K562 (cell line): ENCODE results near the gene RPTOR. TPM values are rescaled to one million over a fixed set of nuclear protein-coding genes. Genes with fewer than 3 reads are reported as not detected.

Experiments
- FOSL1 ChIP-seq: fragments of 200-800 bp; sonication (Bioruptor generic); conservative IDR thresholded peaks from 2 replicates; pipeline ENCODE4 v1.6.1; 2016; ENCODE audit warnings: missing genetic modification characterization, missing compliant biosample characterization
- KLF16 ChIP-seq: IDR thresholded peaks from 2 replicates; pipeline ENCODE4 v1.6.1; 2016; ENCODE audit warnings: antibody characterized with exemption
- MBD1 ChIP-seq: fragments of 250-450 bp; sonication (Bioruptor Pico); IDR thresholded peaks from 2 replicates; pipeline ENCODE4 v1.8.0; 2022; ENCODE audit warnings: inconsistent platforms
- NFE2 ChIP-seq: IDR thresholded peaks from 2 replicates; pipeline ENCODE4 v1.6.1; 2014; ENCODE audit warnings: antibody characterized with exemption, low read depth
- RBFOX2 ChIP-seq: fragments of 200-400 bp; formaldehyde crosslinking; IDR thresholded peaks from 2 replicates; pipeline ENCODE4 v1.6.1; 2017; ENCODE audit warnings: low read depth, mild to moderate bottlenecking, low read length, moderate library complexity
- RFX1 ChIP-seq: fragments of 450-650 bp; IDR thresholded peaks from 2 replicates; pipeline ENCODE4 v1.6.1; 2016; ENCODE audit warnings: mild to moderate bottlenecking, moderate library complexity
- SMC3 ChIP-seq: conservative IDR thresholded peaks from 2 replicates; pipeline ENCODE4 v1.6.1; 2011; ENCODE audit warnings: low read depth, low read length, improper control_type of control experiment; ENCODE audit not compliant: insufficient read depth
- polyA plus RNA-seq, 8 experiments: library from polyadenylated mRNA; depleted of rRNA in 4 of 8; stranded (reverse) in 5 of 8; unstranded in 3 of 8; fragments of >200 nt; fragmentation: Nextera tagmentation in 2 of 8; fragmentation: Illumina TruSeq in 1 of 8; extraction: Ambion mirVana in 2 of 8; extraction: Trizol in 1 of 8; gene quantifications; 2 replicates each; pipeline versions ENCODE4 v1.2.1 to v1.2.3, GENCODE V29; 2011 to 2014; ENCODE audit warnings: inconsistent platforms in 1 of 8, missing spikeins in 1 of 8
- total RNA-seq, 7 experiments: library from RNA; depleted of rRNA in 6 of 7; stranded (reverse); fragments of >200 nt in 6 of 7; fragmentation: Illumina TruSeq in 2 of 7; extraction: Trizol in 2 of 7; gene quantifications; 2 replicates each; pipeline versions ENCODE4 v1.2.1 to v1.2.3, GENCODE V29; 2011 to 2021; ENCODE audit warnings: low replicate concordance in 1 of 7
- TF ChIP-seq, protein P1 (sequence below), 2 experiments: fragments of 450-650 bp in 1 of 2; sonication (generic) in 1 of 2; formaldehyde crosslinking in 1 of 2; IDR thresholded peaks in 1 of 2; conservative IDR thresholded peaks in 1 of 2; 2 replicates each; pipeline versions ENCODE4 v1.6.1 to v1.8.1; 2016 to 2023; ENCODE audit warnings: mild to moderate bottlenecking in 2 of 2, moderate library complexity in 2 of 2, inconsistent platforms in 1 of 2, missing genetic modification reagents in 1 of 2

RPTOR gene
- total and polyA plus RNA-seq, 9 of the 15 experiments (the other 6 are each of a cell fraction or from before 2014, with no cell fraction given) = 0.24 to 54.1 (median 10.2) TPM

GRCh38 chr17:80689129-80689619 lies 144.5 kb downstream of the RPTOR start (continued):
- TF ChIP-seq MBD1 (CRISPR knock-in tag) (no peak), NFE2 (peak; percentile 78), FOSL1 (tag) (peak; percentile 41; the same call in 1 of the 2 replicates), RBFOX2 (no peak), RFX1 (no peak; the same call in 1 of the 2 replicates), SMC3 (no peak), KLF16 (peak; percentile 88)
- TF ChIP-seq, protein P1, sequence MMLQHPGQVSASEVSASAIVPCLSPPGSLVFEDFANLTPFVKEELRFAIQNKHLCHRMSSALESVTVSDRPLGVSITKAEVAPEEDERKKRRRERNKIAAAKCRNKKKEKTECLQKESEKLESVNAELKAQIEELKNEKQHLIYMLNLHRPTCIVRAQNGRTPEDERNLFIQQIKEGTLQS (IDR thresholded peaks at IDR 0.05) = peak; percentile 57; the same call in 1 of the 2 replicates
- TF ChIP-seq, protein P1 (CRISPR knock-in tag; conservative IDR thresholded peaks at IDR 0.05) = no peak
- TF ChIP-seq, all 486 proteins: peak for 115
